ENCODE measurements around the gene PYCR2. TPM values are rescaled to one million over a fixed set of nuclear protein-coding genes. Genes with fewer than 3 reads are reported as not detected.

Gene PYCR2
- total RNA-seq, 1 donor from 2014 or later, result 37.8 TPM

DNA sequence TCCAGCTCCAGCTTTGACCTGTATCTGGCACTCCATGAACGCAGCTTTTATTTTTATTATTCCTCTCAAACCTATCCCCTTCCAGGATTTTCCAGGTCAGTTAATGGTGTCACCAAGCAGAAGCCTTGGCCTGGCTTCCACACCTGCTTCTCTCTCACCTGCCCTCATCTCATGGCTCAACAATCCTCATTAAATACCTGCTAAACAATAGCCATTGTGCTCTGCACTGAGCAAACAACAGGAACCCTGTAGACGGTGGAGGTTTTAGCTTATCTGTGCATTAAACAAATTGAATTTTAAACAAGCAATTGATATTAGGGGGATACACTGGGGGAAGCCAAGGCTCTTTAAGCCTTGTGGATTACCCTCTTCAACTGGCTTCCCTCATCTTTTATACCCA, 15.3 kb downstream of the PYCR2 start:
- DNase-seq (ENCODE audit: low read depth), result no peak
- TF ChIP-seq, protein P1, sequence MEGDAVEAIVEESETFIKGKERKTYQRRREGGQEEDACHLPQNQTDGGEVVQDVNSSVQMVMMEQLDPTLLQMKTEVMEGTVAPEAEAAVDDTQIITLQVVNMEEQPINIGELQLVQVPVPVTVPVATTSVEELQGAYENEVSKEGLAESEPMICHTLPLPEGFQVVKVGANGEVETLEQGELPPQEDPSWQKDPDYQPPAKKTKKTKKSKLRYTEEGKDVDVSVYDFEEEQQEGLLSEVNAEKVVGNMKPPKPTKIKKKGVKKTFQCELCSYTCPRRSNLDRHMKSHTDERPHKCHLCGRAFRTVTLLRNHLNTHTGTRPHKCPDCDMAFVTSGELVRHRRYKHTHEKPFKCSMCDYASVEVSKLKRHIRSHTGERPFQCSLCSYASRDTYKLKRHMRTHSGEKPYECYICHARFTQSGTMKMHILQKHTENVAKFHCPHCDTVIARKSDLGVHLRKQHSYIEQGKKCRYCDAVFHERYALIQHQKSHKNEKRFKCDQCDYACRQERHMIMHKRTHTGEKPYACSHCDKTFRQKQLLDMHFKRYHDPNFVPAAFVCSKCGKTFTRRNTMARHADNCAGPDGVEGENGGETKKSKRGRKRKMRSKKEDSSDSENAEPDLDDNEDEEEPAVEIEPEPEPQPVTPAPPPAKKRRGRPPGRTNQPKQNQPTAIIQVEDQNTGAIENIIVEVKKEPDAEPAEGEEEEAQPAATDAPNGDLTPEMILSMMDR (conservative IDR thresholded peaks at IDR 0.05; ENCODE audit: low read depth, low read length), result no peak
- H3K4me3 ChIP-seq (ENCODE audit: low read depth, low read length), result no peak overlapping the region

DNA sequence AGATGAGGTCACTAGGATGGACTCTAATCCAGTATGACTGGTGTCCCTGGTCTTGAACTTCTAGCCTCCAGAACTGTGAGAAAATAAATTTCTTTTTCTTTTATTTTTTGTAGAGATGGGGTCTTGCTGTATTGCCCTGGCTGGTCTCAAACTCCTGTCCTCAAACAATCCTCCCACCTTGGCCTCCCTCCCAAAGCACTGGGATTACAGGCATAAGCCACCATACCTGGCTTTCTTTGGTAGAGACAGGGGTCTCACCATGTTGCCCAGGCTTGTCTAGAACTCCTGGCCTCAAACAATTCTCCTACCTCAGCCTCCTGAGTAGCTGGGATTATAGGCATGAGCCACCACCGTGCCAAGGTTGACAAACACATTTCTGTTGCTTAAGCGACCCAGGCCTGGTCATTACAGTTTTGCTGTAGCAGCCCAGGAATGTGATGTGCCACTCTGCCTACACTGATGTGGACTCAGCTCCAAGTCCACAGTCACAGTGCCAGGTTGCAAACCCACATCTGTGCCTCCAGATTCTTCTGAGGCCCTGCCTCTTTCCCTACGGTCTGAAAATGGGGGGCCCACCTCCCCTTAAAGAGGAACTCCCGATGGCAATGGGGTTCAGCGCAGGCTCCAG, 15.9 kb downstream of the PYCR2 start:
- H3K4me3 ChIP-seq (ENCODE audit: low read depth, low read length), result no peak overlapping the region
- TF ChIP-seq, protein P1 (conservative IDR thresholded peaks at IDR 0.05; ENCODE audit: low read depth, low read length), result no peak
- DNase-seq (ENCODE audit: low read depth), result no peak

GRCh38 chr1:225907341-225907740, 16.7 kb downstream of the PYCR2 start:
- no peak overlapping the region for H3K4me3 ChIP-seq (ENCODE audit: low read depth, low read length)
- DNase-seq (ENCODE audit: low read depth), result no peak
- TF ChIP-seq, protein P1 (conservative IDR thresholded peaks at IDR 0.05; ENCODE audit: low read depth, low read length), result no peak

GRCh38 chr1:225906467-225906866, 17.6 kb downstream of the PYCR2 start:
- H3K4me3 ChIP-seq (ENCODE audit: low read depth, low read length), result no peak overlapping the region
- TF ChIP-seq, protein P1 (conservative IDR thresholded peaks at IDR 0.05; ENCODE audit: low read depth, low read length), result no peak
- DNase-seq (ENCODE audit: low read depth), result no peak

DNA sequence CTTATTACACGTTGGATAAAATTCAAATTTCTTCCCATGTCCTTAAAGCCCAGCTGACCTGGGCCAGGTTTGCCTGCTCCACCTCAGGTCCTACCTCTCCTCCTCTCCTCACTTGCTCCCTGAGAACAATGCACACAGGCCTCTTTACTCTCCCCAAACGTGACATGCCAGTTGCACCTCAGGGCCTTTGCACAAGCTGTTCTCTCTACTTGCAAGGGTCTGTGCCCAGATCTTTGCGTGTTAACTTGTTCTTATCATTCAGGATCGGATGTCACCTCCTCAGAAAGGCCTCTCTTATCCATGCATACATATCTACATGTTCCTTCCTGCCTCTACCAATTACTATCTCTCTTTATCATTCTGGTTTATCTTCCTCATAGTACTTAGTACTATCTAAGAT, 20.4 kb downstream of the PYCR2 start:
- TF ChIP-seq, protein P1 (conservative IDR thresholded peaks at IDR 0.05; ENCODE audit: low read depth, low read length), result no peak
- DNase-seq (ENCODE audit: low read depth), result no peak
- H3K4me3 ChIP-seq (ENCODE audit: low read depth, low read length), result no peak overlapping the region

DNA sequence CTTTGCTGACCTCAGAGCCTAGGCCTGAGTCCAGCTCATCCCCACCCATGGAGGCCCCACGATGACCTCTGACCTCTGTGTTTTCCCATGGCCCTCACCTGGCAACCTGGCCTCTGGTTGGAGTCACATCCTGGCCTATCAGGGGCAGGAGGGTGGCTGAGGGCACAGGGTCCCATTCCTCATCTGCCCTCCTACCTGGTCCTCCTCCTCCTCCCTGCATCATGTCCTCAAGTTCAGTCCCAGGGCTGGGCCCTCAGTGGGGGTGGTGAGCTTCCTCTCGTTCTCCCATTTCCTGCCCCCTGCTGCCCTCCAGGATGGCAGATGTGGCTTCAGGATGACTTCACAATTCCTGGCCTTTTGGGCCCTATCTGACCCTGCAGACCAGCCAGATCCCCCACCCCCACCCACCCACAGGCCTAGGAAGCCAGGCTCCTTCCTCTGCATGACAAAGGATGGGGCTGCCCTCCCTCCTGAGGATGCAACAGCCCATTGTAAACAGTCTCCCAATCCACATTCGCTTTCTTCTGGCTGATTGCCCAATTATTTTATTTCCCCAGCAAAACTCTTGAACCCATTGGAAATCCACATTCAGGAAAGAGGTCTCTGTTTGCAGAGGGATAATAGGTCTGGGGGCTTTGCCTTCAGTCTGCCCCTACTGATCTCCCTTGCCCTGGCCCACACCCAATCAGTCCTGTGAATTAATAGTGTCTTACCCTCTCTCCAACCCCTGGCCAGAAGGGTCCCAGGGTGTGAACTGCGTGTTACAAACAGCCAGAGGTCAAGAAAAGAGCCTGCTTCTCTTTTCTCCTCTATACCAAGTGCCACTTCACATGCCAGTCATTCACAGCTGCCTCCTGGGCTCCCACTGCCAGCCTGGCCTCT, 24.8 kb downstream of the PYCR2 start:
- no peak overlapping the region for H3K4me3 ChIP-seq (ENCODE audit: low read depth, low read length)
- no peak for DNase-seq (ENCODE audit: low read depth)
- TF ChIP-seq, protein P1 (conservative IDR thresholded peaks at IDR 0.05; ENCODE audit: low read depth, low read length), result no peak

All from epithelial cell of proximal tubule (primary cell).